Ishikawa (cell line): Measurements from ENCODE around the gene DIPK1B.

Experiments
- CEBPB ChIP-seq: IDR thresholded peaks from 2 replicates; pipeline ENCODE4 v1.6.1; 2012
- CREB1 ChIP-seq: IDR thresholded peaks from 2 replicates; pipeline ENCODE4 v1.6.1; 2012; ENCODE audit warnings: low read depth
- EGR1 ChIP-seq: IDR thresholded peaks from 2 replicates; pipeline ENCODE4 v1.6.1; 2012
- EP300 ChIP-seq: IDR thresholded peaks from 2 replicates; pipeline ENCODE4 v1.6.1; 2012; ENCODE audit warnings: borderline replicate concordance
- FOXM1 ChIP-seq: IDR thresholded peaks from 2 replicates; pipeline ENCODE4 v1.6.1; 2012; ENCODE audit warnings: low read depth, borderline replicate concordance
- MAX ChIP-seq: IDR thresholded peaks from 2 replicates; pipeline ENCODE4 v1.6.1; 2012
- NFIC ChIP-seq: IDR thresholded peaks from 2 replicates; pipeline ENCODE4 v1.6.1; 2012
- RAD21 ChIP-seq: IDR thresholded peaks from 2 replicates; pipeline ENCODE4 v1.6.1; 2012; ENCODE audit warnings: low read depth
- REST ChIP-seq: IDR thresholded peaks from 2 replicates; pipeline ENCODE4 v1.6.1; 2012; ENCODE audit warnings: low read depth, mild to moderate bottlenecking
- TAF1 ChIP-seq: IDR thresholded peaks from 2 replicates; pipeline ENCODE4 v1.6.1; 2012; ENCODE audit warnings: low read depth, mild to moderate bottlenecking
- TCF12 ChIP-seq: IDR thresholded peaks from 2 replicates; pipeline ENCODE4 v1.6.1; 2012; ENCODE audit warnings: low read depth
- TEAD4 ChIP-seq: IDR thresholded peaks from 2 replicates; pipeline ENCODE4 v1.6.1; 2012
- USF1 ChIP-seq: IDR thresholded peaks from 2 replicates; pipeline ENCODE4 v1.6.1; 2012
- YY1 ChIP-seq: IDR thresholded peaks from 2 replicates; pipeline ENCODE4 v1.6.1; 2012; ENCODE audit warnings: low read depth
- ZBTB7A ChIP-seq: IDR thresholded peaks from 2 replicates; pipeline ENCODE4 v1.6.1; 2012; ENCODE audit warnings: low read depth

The DIPK1B gene

GRCh38 chr9:136725612-136726011, 13.2 kb downstream of the DIPK1B start:
- TF ChIP-seq RAD21 (no peak), YY1 (no peak), TEAD4 (no peak), CEBPB (no peak), EGR1 (no peak), TCF12 (no peak), TAF1 (no peak)

- no peak for TF ChIP-seq REST
- no peak for TF ChIP-seq YY1
- TF ChIP-seq EP300: no peak
- no peak for TF ChIP-seq RAD21
- TF ChIP-seq TEAD4: no peak
- TF ChIP-seq CEBPB: no peak
- no peak for TF ChIP-seq NFIC
- TF ChIP-seq MAX: no peak
- no peak for TF ChIP-seq TCF12
- TF ChIP-seq FOXM1: no peak
- TF ChIP-seq EGR1: no peak
- TF ChIP-seq USF1: no peak
- TF ChIP-seq TAF1: no peak
Measured at GRCh38 chr9:136726118-136726517, 13.7 kb downstream of the DIPK1B start.

- TF ChIP-seq TEAD4 (no peak), ZBTB7A (no peak), YY1 (no peak), EP300 (no peak), RAD21 (no peak), MAX (no peak), USF1 (no peak), TAF1 (no peak), TCF12 (no peak)
Measured at GRCh38 chr9:136726631-136727191, 14.3 kb downstream of the DIPK1B start.

GRCh38 chr9:136728080-136728547, 15.7 kb downstream of the DIPK1B start:
- TF ChIP-seq YY1 (peak; percentile 80; the same call in 1 of the 2 replicates), NFIC (peak; percentile 44), REST (no peak), USF1 (peak; percentile 68), CREB1 (peak; percentile 70), MAX (peak; percentile 96), EP300 (peak; percentile 45; the same call in 1 of the 2 replicates), EGR1 (peak; percentile 46; the same call in 1 of the 2 replicates), TEAD4 (0 out of 2 replicates have a peak, but pooled peaks have one; percentile 22), RAD21 (peak; percentile 28; the same call in 1 of the 2 replicates), CEBPB (no peak), FOXM1 (peak; percentile 35; the same call in 1 of the 2 replicates), TAF1 (peak; percentile 94), ZBTB7A (no peak), TCF12 (peak; percentile 72; the same call in 1 of the 2 replicates)

- TF ChIP-seq CREB1 (no peak), ZBTB7A (no peak), FOXM1 (no peak), TAF1 (no peak)
Measured at GRCh38 chr9:136728548-136729123, 16.3 kb downstream of the DIPK1B start.
